BLaER1 (cell line): ENCODE measurements around the gene C1QL1.

Experiments
- H3K27ac ChIP-seq: shearing (Covaris generic); formaldehyde crosslinking; 2 replicates; pipeline ENCODE4 v1.8.1; 2022
- H3K27me3 ChIP-seq: shearing (Covaris generic); formaldehyde crosslinking; 2 replicates; pipeline ENCODE4 v1.8.1; 2022
- H3K36me3 ChIP-seq: shearing (Covaris generic); formaldehyde crosslinking; 2 replicates; pipeline ENCODE4 v1.8.1; 2022
- H3K4me1 ChIP-seq: shearing (Covaris generic); formaldehyde crosslinking; 2 replicates; pipeline ENCODE4 v1.8.1; 2022
- H3K4me2 ChIP-seq: shearing (Covaris generic); formaldehyde crosslinking; 2 replicates; pipeline ENCODE4 v1.8.1; 2022
- H3K4me3 ChIP-seq: shearing (Covaris generic); formaldehyde crosslinking; 2 replicates; pipeline ENCODE4 v1.8.1; 2022
- H3K9ac ChIP-seq: shearing (Covaris generic); formaldehyde crosslinking; 2 replicates; pipeline ENCODE4 v1.8.1; 2022
- H3K9me3 ChIP-seq: shearing (Covaris generic); formaldehyde crosslinking; 2 replicates; pipeline ENCODE4 v1.8.1; 2022
- H4K20me1 ChIP-seq: shearing (Covaris generic); formaldehyde crosslinking; 2 replicates; pipeline ENCODE4 v1.8.1; 2022
- Cebpa-rat ChIP-seq: shearing (Covaris generic); IDR thresholded peaks from 2 replicates; pipeline ENCODE4 v1.8.1; 2022

The C1QL1 gene

GRCh38 chr17:44932787-44933097 is 35.4 kb downstream of the C1QL1 start:
- Histone ChIP-seq H3K27ac (no peak overlapping the region), H3K9ac (no peak overlapping the region), H3K27me3 (no peaks in the 10 kb centered on the region), H3K4me2 (no peak overlapping the region), H3K9me3 (no peaks in the 10 kb centered on the region), H3K36me3 (peaks cover 92% of the 10 kb centered on the region), H3K4me1 (no peaks in the 10 kb centered on the region), H3K4me3 (no peak overlapping the region), H4K20me1 (peaks cover 40% of the 10 kb centered on the region)
- no peak for TF ChIP-seq Cebpa-rat

- Histone ChIP-seq H3K4me3 (no peak overlapping the region), H3K4me2 (no peak overlapping the region), H3K9me3 (no peaks in the 10 kb centered on the region), H3K27ac (no peak overlapping the region), H3K27me3 (no peaks in the 10 kb centered on the region), H3K4me1 (0 out of 2 replicates have a peak, but pooled peaks cover under 1% of the 10 kb centered on the region), H4K20me1 (peaks cover 45% of the 10 kb centered on the region), H3K36me3 (peaks cover 96% of the 10 kb centered on the region), H3K9ac (no peak overlapping the region)
- TF ChIP-seq Cebpa-rat: no peak
Measured at GRCh38 chr17:44932096-44932786, 35.9 kb downstream of the C1QL1 start.

GRCh38 chr17:44931376-44931775 is 36.7 kb downstream of the C1QL1 start:
- no peak overlapping the region for H3K4me3 ChIP-seq
- no peak overlapping the region for H3K9ac ChIP-seq
- no peak overlapping the region for H3K27ac ChIP-seq
- H3K9me3 ChIP-seq: no peaks in the 10 kb centered on the region
- no peak overlapping the region for H3K4me2 ChIP-seq
- H3K27me3 ChIP-seq: no peaks in the 10 kb centered on the region
- 0 out of 2 replicates have a peak, but pooled peaks cover 5% of the 10 kb centered on the region for H3K4me1 ChIP-seq
- H4K20me1 ChIP-seq: peaks cover 40% of the 10 kb centered on the region
- H3K36me3 ChIP-seq: peaks cover 100% of the 10 kb centered on the region
- TF ChIP-seq Cebpa-rat: no peak

- H4K20me1 ChIP-seq: peaks cover 34% of the 10 kb centered on the region
- TF ChIP-seq Cebpa-rat: no peak
- no peaks in the 10 kb centered on the region for H3K9me3 ChIP-seq
- no peak overlapping the region for H3K9ac ChIP-seq
- H3K4me2 ChIP-seq: no peak overlapping the region
- H3K36me3 ChIP-seq: peaks cover 100% of the 10 kb centered on the region
- no peak overlapping the region for H3K4me3 ChIP-seq
- H3K27ac ChIP-seq: no peak overlapping the region
- no peaks in the 10 kb centered on the region for H3K27me3 ChIP-seq
- H3K4me1 ChIP-seq: 0 out of 2 replicates have a peak, but pooled peaks cover 5% of the 10 kb centered on the region
Measured at GRCh38 chr17:44930667-44931066, 37.4 kb downstream of the C1QL1 start.

- H3K9ac ChIP-seq: no peak overlapping the region
- H3K4me3 ChIP-seq: no peak overlapping the region
- 0 out of 2 replicates have a peak, but pooled peaks cover 5% of the 10 kb centered on the region for H3K4me1 ChIP-seq
- no peaks in the 10 kb centered on the region for H3K9me3 ChIP-seq
- H3K27me3 ChIP-seq: no peaks in the 10 kb centered on the region
- peaks cover 98% of the 10 kb centered on the region for H3K36me3 ChIP-seq
- no peak overlapping the region for H3K4me2 ChIP-seq
- no peak overlapping the region for H3K27ac ChIP-seq
- H4K20me1 ChIP-seq: peaks cover 22% of the 10 kb centered on the region; the same call in 1 of the 2 replicates
- TF ChIP-seq Cebpa-rat: no peak
Measured at GRCh38 chr17:44928950-44929720, 39.0 kb downstream of the C1QL1 start.

- peaks cover 22% of the 10 kb centered on the region; the same call in 1 of the 2 replicates for H4K20me1 ChIP-seq
- no peak overlapping the region for H3K27ac ChIP-seq
- H3K9me3 ChIP-seq: no peaks in the 10 kb centered on the region
- TF ChIP-seq Cebpa-rat: no peak
- H3K4me1 ChIP-seq: 0 out of 2 replicates have a peak, but pooled peaks cover 5% of the 10 kb centered on the region
- H3K4me3 ChIP-seq: no peak overlapping the region
- peaks cover 89% of the 10 kb centered on the region for H3K36me3 ChIP-seq
- no peak overlapping the region for H3K9ac ChIP-seq
- H3K4me2 ChIP-seq: no peak overlapping the region
- H3K27me3 ChIP-seq: no peaks in the 10 kb centered on the region
Measured at GRCh38 chr17:44928136-44928535, 40.0 kb downstream of the C1QL1 start.

- TF ChIP-seq Cebpa-rat: no peak
- H3K36me3 ChIP-seq: peaks cover 85% of the 10 kb centered on the region
Measured at GRCh38 chr17:44927696-44928095, 40.4 kb downstream of the C1QL1 start.

GRCh38 chr17:44926821-44927525 is 41.1 kb downstream of the C1QL1 start:
- Histone ChIP-seq H3K27me3 (no peaks in the 10 kb centered on the region), H3K4me1 (peaks cover 10% of the 10 kb centered on the region), H3K9ac (no peak overlapping the region), H3K27ac (no peak overlapping the region), H3K36me3 (peaks cover 78% of the 10 kb centered on the region), H3K4me3 (no peak overlapping the region), H4K20me1 (peaks cover 22% of the 10 kb centered on the region; the same call in 1 of the 2 replicates), H3K4me2 (no peak overlapping the region), H3K9me3 (no peaks in the 10 kb centered on the region)
- no peak for TF ChIP-seq Cebpa-rat

More at GRCh38 chr17:44927696-44928095, 40.4 kb downstream of the C1QL1 start:
- Histone ChIP-seq H3K27me3 (no peaks in the 10 kb centered on the region), H3K27ac (no peak overlapping the region), H4K20me1 (peaks cover 22% of the 10 kb centered on the region; the same call in 1 of the 2 replicates), H3K4me2 (no peak overlapping the region), H3K9ac (no peak overlapping the region), H3K9me3 (no peaks in the 10 kb centered on the region), H3K4me1 (0 out of 2 replicates have a peak, but pooled peaks cover 5% of the 10 kb centered on the region), H3K4me3 (no peak overlapping the region)

- H3K27ac ChIP-seq: no peak overlapping the region
- no peak overlapping the region for H3K4me2 ChIP-seq
- no peak overlapping the region for H3K4me3 ChIP-seq
- no peaks in the 10 kb centered on the region for H3K27me3 ChIP-seq
- TF ChIP-seq Cebpa-rat: no peak
- peaks cover 19% of the 10 kb centered on the region for H3K4me1 ChIP-seq
- H4K20me1 ChIP-seq: peaks cover 22% of the 10 kb centered on the region; the same call in 1 of the 2 replicates
- H3K36me3 ChIP-seq: peaks cover 68% of the 10 kb centered on the region
- no peaks in the 10 kb centered on the region for H3K9me3 ChIP-seq
- no peak overlapping the region for H3K9ac ChIP-seq
Measured at GRCh38 chr17:44925731-44926697, 42.1 kb downstream of the C1QL1 start.
